Dermis microvascular lymphatic vessel endothelial cell (primary cell): ENCODE measurements around the gene AIF1L. TPM values are rescaled to one million over a fixed set of nuclear protein-coding genes. Genes with fewer than 3 reads are reported as not detected.

ENCODE experiments used
- DNase-seq, 2 donors: peaks; one replicate each; pipeline versions ENCODE4 v3.0.0 to v3.0.0-alpha.2; 2010; ENCODE audit warnings: low read depth in 2 of 2
- total RNA-seq: library from RNA; depleted of rRNA; stranded (reverse); fragments of >200 nt; gene quantifications from 2 replicates; pipeline ENCODE4 v1.2.1, GENCODE V29; 2014

AIF1L gene
- 1.6 and 2.4 TPM in 2 replicates for total RNA-seq

DNA sequence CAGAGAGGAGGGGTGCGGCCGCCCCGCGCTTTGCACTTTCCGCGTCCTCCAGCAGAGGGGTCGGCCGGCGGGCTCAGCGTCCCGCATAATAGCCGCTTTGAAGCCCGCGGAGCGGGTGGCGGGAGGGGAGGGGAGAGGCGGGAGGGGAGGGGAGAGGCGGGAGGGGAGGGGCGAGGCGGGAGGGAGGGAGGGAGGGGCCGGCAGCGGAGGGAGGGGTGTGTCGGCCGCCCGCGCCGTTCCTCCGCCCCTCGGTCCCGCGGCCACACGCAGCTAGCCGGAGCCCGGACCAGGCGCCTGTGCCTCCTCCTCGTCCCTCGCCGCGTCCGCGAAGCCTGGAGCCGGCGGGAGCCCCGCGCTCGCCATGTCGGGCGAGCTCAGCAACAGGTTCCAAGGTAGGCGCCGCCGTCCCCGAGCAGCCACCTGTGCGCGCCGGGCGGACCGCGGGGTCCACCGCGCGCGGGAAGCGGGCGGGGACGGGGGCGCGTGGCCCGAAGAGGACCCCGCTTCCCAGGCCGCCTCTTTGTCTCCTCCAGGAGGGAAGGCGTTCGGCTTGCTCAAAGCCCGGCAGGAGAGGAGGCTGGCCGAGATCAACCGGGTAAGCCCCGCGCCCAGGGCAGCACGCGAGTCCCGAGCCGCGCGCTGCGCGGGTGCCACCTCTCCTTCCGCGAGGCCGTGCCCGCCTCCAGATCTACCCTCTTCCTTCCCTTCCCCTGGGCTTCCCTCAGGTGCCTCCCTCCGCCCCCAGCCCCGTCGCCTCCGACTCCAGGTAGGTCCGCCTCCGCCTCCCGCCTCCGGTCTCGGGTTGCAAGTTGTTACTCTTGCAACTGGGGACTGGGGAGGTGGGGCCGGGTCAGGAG lies at the start of gene AIF1L:
TSS of gene AIF1L (plus strand) at position 263 of the 857 bp plus-strand sequence. CDS start at position 362, 99 bp downstream.
- DNase-seq: peak in 1 of 2 donors; percentile 49

DNA sequence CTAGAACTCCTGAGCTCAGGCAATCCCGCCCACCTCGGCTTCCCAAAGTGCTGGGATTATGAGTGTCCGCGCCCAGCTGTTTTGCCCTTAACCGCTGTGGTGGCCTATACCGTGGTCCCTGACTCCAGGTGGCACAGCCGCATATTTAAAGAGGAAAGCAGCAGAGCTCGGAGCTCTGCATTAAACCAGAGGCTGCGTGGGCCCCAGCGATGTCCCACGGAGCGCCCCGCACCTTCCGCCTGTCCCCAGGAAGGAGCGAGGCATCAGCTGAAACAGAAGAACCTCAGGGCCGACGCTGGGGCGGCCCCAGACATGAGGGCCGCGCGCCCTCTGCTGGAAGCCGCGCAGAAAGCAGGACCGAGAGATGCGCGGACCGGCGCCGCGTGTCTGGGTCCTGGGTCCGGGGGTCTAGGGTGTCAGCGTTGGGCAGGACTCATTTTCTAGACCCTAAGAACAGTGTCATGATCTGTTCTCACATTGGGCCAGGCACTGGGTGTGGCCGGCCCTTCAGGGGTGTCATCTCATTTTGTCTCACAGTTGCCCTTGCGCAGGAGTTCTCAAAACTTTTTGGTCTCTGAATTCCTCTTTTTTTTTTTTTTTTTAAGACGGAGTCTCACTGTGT lies 49.6 kb upstream of the AIF1L start:
- peak in 1 of 2 donors; percentile 57 for DNase-seq

DNA sequence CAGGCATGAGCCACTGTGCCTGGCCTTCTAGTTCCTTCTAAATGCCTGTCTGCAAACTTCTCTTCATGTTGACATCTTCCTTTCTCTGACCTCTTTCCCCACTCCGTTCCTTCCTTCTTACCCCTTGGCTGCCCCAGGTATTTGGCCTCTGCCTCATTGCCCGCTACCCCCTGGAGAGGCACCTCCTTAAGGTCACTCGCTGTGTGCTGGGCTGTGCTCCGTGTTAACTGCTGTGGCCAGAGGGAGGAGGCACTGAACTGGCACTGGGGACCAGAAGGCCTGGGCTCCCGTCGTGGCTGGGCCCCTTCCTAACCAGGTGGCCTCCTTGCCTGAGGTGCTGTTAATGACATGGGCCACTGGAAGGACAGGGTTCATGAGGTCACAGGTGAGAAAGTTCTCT lies 48.0 kb upstream of the AIF1L start:
- DNase-seq: no peak

DNA sequence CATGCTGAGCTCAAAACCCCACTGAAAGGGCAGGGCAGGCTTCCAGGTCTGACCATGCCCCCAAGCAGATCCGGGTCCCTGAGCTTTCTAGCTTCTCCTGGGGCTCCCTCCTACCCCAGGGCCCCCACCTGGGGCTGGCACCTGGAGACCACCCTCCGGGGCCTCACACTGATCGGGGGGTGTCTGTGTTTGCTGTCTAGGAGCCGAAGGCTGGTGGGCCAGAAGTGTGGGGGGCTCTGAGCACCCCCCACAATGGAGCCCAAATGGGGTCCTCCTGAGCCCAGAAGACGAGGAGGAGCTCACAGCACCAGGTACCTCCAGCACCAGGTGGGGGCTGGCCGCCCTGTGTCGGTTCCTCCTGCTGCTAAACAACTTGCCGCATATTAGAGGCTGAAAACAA lies 47.5 kb upstream of the AIF1L start:
- DNase-seq: no peak

DNA sequence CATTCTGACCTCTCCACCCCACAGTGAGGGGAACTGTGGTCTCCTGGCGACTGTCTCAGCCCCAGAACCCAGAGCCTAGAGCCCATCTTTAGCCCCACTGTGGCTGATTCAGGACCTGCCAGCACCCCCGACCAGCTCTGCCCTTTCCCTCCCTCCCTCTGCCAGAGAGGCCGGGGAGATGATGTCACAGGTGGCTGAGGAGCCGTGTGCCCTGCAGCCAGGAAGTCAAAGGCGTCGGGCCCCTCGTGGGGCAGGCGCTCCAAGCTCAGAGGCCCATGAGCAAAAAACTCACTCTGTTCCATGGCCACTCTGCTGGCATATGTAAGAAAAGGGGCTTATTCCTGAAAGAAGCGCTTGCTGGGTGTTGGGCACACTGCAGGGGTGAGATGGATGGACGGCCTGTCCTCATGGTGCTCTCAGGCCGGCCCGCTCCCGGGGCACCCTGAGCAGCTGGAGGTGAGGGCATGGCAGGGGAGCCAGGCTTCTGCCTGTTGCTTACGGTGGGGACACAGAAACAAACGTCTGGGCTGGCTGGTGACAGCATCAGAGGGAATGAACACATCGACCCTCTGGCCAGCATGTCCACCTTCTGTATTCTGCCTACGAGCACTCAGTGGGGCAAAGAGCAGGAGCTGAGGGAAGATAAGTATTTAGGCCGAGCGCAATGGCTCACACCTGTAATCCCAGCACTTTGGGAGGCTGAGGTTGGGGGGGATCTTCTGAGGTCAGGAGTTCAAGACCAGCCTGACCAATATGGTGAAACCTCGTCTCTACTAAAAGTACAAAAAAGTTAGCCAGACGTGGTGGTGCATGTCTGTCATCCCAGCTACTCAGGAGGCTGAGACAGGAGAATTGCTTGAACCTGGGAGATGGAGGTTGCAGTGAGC lies 46.3 kb upstream of the AIF1L start:
- no peak for DNase-seq

DNA sequence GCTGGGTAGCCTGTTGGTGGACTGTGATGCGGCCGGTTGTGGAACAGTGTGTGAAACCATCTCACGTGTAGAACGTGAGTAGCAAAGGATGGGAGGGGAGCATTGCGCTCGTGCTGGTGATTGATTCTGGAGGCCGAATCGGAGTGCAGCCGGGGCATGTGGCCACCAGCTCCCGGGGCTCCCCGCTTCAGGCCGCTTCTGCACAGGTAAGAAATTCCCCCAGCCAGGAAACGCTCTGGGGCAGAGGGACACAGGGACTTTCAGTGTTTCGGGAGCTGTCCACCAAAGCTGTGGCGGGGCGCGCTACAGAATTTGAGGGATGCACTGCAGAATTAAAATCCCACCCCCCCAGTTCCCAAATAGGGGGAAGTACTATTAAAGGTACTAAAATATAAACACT lies 45.5 kb upstream of the AIF1L start:
- no peak for DNase-seq

DNA sequence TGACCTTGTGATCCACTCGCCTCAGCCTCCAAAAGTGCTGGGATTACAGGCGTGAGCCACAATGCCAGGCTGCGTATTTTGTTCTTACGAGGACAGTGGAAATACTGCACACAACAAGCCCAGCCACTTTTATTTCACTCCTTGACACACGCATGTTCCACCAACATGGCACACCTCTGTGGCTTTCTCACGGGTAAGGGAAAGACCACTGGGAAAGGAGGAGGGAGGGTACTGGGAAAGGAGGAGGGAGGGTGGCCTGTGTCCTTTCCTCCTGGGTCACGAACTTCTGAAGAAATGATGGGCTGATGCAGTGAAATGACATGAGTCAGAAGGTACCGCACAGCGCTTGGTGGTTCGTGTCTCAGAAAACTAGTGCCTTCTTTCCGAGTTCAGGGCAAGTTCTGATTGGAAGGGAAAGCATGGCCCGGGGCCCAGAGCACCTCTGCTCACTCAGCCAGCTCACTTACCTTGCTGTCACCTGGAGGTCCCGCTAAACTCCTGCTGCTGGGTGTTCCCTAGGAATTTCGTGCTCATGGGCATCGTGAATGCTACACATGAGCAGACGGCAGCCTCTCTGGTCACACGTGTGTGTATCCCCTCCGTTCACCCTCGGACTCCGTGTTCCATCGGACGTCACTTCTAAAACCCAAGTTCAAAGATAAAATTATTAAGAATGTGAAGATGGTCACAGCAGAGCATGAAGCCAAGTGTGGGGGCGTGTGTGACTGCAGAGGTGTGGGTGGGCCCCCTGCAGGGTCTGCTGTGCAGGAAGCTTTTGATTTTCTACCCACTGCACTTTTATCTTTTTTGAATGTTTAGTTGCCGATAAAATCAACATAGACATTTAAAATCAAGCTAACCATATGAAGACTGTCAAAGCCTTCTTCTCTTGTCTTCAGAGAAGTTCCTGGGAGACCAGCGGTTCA lies 44.5 kb upstream of the AIF1L start:
- DNase-seq: no peak

DNA sequence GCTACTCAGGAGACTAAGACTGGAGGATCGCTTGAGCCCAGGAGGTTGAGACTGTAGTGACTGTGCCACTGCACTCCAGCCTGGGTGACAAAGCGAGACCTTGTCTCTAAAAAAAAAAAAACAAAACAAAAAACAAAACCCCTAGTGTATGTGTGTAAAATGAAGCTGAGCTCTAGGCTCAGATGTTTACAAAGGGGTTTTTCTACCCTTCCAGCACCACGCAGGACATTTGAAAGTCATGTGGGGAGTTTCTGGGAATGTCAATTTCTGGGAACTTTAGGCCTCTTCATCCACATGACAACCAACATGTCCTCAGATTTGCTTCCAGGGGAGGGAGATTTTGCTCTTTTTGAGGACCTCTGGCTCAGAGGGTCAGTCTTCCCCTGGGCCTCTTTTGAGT lies 42.4 kb upstream of the AIF1L start:
- no peak for DNase-seq

DNA sequence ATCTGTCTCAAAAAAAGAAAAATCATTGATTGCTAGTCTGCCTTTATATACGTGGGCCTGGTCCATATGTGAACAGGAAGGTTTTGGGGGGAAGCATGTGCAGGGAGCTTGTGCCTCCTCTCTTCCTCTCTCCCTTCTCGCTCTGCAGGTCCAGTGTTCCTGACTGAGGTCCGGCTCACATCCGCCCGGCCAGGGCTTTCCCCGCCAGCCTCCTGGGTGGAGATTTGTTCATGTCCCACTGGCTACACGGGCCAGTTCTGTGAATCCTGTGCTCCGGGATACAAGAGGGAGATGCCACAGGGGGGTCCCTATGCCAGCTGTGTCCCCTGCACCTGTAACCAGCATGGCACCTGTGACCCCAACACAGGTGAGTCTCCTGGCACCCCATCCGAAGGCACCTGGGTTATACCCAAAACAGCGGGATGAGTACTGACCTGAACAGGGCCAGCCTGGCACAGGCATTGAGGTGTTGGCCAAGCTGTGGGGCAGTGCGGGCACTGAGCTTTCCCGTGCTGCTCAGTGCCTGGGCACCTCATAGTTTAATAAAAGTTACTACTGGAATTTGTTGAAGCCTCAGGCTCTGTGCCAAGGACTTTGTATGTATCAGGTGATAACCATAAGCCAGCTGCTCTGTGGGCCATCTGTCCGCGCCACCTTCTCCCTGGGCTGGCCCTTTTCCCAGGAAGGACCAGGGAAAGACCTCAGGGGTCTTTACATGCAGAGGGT lies 39.4 kb upstream of the AIF1L start:
- DNase-seq: no peak

DNA sequence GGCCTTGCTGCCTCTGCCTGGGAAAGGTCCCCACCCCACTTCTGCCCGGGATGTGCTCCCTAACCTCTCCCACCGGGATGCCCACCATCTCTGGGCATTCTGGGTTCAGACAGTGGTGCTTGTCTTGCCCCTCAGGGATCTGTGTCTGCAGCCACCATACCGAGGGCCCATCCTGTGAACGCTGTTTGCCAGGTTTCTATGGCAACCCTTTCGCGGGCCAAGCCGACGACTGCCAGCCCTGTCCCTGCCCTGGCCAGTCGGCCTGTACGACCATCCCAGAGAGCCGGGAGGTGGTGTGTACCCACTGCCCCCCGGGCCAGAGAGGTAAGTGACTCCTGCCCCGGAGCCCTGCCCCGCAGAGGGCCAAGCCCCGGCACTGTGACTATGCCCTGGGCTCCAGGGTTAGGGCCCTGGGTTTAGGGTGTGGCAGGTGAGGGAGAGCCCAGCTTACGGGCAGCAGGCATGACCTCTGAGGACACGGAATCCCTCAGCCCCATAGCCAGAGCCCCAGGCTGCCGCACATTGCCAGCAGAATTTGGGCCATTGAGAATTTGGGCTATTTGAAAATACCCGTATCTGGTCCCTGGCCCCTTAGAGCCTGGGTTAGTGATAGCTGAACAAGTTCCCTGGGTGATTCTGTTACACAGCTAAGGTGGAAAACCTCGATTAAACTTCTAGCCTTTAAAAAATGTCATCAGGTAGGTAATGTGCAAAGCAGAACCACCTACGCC lies 35.3 kb upstream of the AIF1L start:
- DNase-seq: no peak

DNA sequence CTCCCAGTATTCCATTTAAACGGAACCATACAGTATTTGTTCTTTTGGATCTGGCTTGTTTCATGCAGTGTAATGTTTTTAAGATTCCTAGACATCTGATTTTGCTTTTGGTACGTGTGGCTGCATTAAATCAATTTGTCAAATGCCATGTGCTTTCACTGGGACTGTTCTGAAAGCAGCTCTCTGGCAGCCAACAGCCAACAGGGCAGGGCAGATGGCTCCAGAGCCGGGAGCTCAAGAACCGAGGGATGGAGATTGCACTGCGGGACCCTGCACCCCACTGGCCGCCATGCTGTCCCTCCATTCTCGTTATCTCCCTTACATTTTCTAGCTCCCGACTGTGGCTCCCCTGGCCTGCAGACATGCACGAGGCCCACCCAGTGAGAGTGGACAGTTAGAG lies 33.4 kb upstream of the AIF1L start:
- no peak for DNase-seq

DNA sequence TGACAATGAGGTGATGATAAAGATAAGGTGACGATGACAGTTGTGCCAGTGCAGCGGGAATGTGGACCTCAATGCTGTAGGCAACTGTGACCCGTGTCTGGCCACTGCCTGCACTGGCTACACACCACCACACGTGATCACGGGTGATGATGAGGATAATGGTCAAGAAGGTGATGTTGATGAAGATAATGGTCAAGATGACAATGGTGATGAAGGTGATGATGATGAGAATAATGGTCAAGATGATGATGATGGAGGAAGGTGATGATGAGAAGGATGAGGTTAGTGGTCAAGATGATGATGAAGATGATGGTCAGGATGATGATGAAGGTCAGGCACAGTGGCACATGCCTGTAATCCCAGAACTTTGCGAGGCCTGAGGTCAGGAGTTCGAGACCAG lies 30.7 kb upstream of the AIF1L start:
- no peak for DNase-seq

DNA sequence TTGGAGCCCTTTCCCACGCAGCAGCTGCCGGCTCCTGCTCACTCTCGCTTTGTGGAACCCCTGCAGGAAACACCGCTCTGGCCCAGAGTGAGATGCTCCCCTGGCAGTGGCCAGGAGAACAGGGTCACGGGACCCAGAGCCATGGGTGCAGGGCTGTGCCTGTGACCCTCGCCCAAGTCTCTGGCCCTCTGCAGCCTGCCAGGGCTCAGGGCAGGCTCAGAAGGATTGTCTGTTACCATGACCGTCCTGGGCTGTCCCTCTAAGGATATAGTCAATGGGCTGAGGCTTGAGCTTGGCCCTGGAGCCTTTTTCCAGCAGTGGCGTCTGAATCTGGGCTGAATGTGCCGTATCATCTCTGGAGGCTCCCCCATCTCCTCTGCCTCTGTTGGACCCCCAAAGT lies 28.7 kb upstream of the AIF1L start:
- DNase-seq: no peak

DNA sequence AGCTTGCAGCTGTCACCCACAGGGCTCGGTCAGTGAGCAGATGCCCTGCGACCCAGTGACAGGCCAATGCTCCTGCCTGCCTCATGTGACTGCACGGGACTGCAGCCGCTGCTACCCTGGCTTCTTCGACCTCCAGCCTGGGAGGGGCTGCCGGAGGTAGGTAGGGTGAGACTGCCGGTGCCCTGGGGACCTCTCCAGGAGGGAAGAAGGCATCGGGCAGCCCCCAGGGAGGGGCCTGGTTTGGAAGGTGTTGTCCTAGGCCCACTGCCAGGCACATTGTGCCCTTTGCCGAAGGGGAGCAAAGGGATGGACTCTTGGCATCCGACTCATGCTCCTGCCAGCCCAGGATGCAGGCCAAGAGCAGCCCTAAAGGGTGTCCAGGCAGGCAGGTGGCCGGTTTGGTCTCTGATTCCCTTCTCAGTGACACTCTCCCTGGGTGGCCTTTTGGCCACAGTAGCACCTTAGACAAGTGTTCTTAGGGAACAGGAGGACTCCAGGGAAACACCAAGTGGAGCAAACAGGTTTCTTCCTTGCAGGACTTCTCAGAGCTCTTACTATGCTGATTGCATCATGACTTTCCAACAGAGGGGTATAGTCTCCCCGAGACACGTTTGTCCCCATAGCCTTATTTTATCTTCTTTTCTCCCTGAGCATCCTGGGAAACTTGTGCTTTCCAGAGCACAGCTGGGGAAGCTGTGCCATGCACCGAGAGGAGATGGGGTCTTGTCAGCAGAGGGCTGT lies 28.1 kb upstream of the AIF1L start:
- DNase-seq: no peak

DNA sequence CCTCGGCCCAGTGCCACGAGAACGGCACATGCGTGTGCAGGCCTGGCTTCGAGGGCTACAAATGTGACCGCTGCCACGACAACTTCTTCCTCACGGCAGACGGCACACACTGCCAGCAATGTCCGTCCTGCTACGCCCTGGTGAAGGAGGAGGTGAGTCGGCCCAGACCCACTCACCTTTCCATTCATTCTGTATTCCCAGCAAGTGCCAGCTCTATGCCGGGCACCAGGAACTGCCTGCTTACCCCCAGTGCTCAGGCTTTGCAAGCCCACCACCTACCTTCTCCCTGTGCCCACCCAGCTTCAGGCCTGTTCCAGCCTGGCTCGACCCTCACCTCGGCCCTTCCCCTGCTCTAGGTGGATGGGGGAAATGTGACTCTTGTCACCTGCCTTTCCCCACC lies 26.6 kb upstream of the AIF1L start:
- DNase-seq: no peak

DNA sequence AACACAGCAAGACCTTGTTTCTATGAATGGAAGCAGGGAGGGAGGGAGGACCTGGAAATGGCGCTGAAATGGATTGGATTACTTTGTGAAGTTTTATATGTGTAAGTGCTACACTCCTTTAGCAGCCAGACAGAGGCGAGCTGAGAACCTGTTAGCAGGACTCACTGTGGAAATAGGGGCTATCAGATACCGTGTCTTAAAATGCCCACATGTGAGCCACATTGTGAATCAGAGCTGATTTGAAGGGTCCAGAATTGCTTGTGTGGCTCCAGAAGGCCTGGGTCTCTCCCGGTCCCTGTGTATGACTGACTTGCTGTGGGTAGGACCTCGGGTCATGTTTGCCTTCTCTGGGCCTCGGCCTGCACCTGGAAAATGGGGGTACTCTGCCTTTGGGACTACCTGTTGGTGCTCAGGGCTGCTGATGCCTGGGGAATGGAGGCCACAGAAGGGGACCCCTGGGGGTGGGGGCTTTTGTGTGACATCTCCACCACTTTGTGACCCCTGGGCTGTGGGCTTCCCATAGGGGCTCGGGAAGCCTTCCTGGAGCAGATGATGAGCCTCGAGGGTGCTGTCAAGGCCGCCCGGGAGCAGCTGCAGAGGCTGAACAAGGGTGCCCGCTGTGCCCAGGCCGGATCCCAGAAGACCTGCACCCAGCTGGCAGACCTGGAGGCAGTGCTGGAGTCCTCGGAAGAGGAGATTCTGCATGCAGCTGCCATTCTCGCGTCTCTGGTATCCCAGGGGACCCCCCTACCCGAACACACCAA lies 24.0 kb upstream of the AIF1L start:
- no peak for DNase-seq

DNA sequence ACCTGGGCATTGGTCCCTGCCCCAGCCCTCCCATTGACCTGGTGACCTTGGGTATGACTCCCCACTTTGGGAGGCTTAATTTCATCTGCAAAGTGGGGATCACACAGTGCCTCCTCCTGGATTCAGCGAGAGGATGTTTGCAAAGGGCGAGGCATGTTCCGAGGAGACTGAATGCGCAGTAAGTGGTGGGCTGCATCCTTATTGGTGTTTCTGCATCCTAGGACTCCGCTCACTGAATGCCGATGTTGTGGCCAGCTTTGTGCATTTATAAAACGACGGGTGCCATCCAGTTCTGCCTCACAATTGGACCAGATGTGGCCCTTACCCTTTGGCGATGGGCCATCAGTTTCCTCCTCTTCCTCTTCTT lies 23.5 kb upstream of the AIF1L start:
- no peak for DNase-seq
